ENCODE measurements around the gene UBE2D1.

UBE2D1 gene

DNA sequence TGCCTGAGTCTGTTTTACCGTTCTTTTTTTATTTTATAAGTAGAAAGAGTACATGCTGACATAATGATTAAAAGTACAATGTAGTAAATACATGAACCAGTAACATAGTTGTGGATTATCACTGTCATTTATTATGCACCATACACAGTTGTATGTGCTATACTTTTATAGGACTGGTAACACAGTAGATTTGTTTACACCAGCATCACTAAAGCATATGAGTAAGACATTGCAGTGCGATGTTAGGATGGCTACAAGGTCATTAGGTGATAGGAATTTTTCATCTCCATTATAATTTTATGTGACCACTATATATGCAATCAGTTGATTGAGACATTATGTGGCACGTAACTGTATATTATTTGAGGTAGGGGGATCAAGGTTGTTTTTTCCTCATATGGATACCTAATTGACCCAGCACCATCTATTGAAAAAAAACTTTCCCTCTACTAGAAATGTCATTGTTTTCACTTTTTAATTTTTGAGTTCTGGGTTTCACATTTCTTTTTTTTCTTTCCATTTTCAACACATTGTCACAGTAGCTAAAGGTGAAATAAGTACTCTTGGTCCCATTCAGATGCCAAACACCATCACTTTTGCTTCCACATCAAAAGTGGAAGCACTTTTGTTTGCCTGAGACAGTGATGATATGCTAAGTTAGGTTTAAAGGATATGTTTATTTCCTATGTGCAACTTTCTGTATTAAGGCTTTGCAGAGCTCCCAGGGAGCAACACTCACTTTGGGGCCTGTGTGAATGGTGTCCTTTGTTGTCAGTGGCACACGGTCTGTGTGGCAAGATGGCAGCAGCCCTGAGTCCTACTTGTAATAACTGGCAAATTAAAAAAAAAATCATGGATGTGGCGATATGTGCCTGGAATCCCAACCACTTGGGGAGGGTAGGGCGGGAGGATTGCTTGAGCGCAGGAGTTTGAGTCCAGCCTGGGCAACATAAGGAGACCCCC is 17.1 kb downstream of the UBE2D1 start:
- no peak overlapping the region for H3K9ac ChIP-seq (ENCODE audit: insufficient read length, low read depth)
- no peaks in the 10 kb centered on the region for H3K9me3 ChIP-seq (ENCODE audit: insufficient read depth, low read length)
- H3K27me3 ChIP-seq (ENCODE audit: insufficient read depth, insufficient read length) = no peaks in the 10 kb centered on the region
- H3K4me3 ChIP-seq (ENCODE audit: insufficient read length, low read depth) = no peak overlapping the region
- no peak for DNase-seq (ENCODE audit: low read depth, low spot score)
- no peaks in the 10 kb centered on the region for H3K36me3 ChIP-seq (ENCODE audit: insufficient read depth, insufficient read length, low read length)
- TF ChIP-seq ZNF274 (IDR thresholded peaks at IDR 0.05; ENCODE audit: low read depth, low read length) (no peak), SUZ12 (IDR thresholded peaks at IDR 0.05; ENCODE audit: extremely low read depth, insufficient read depth, insufficient read length) (no peak), YY1 (IDR thresholded peaks at IDR 0.05; ENCODE audit: insufficient read depth, insufficient read length) (no peak)
- H3K4me1 ChIP-seq (ENCODE audit: insufficient read depth, insufficient read length) = no peaks in the 10 kb centered on the region

DNA sequence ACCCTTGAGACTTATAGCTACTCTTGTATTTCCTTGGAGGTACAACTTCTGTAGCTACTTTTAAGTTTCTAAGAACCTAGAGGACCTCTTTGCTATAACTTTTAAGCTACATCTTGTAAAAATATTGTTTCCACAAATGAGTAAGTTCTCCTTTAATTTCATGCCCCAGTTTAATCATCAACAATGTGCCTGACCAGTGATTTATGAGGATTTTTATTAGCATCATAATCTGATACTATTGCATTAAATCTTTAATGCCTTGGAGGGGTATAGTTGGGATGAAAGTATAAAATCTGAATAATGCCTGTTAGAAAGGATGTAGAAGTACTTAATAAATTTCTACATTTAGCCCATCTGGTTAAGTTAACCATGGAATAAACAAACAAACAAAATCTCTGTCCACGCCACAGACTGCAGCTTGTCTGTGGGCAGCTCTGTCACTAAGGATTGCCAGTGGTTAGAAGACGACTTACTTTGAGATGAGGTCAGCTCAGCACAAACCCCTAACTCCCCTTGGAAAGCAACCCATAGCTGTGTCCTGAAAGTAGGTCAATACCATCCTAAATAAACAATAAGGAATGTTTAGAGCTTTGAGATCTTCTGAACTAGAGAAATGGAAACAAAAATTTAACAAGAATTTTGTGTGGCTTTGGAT is 18.3 kb downstream of the UBE2D1 start:
- H3K9ac ChIP-seq (ENCODE audit: insufficient read length, low read depth) = no peak overlapping the region
- TF ChIP-seq ZNF274 (IDR thresholded peaks at IDR 0.05; ENCODE audit: low read depth, low read length) (no peak), SUZ12 (IDR thresholded peaks at IDR 0.05; ENCODE audit: extremely low read depth, insufficient read depth, insufficient read length) (no peak), YY1 (IDR thresholded peaks at IDR 0.05; ENCODE audit: insufficient read depth, insufficient read length) (no peak)
- no peaks in the 10 kb centered on the region for H3K4me1 ChIP-seq (ENCODE audit: insufficient read depth, insufficient read length)
- no peak for DNase-seq (ENCODE audit: low read depth, low spot score)
- no peaks in the 10 kb centered on the region for H3K9me3 ChIP-seq (ENCODE audit: insufficient read depth, low read length)
- no peaks in the 10 kb centered on the region for H3K27me3 ChIP-seq (ENCODE audit: insufficient read depth, insufficient read length)
- no peaks in the 10 kb centered on the region for H3K36me3 ChIP-seq (ENCODE audit: insufficient read depth, insufficient read length, low read length)
- no peak overlapping the region for H3K4me3 ChIP-seq (ENCODE audit: insufficient read length, low read depth)

DNA sequence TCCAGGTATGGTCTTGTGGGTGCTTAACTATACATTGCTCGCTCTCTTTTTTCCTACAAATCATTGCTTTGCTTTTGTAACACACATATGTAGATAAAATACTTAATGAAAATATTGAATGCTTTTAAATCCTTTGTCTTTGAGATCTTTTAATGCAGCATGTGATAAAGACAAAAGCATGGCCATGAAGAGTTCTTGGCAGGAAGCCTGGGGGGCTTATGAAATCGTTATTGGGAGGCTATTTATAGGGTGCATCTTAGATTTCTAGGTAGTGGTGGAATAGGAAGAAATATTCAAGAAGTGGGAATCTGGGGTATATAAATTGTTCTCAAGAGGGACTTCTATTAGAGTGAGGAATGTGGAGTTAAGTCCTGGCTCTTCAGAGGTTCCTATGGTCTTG is 21.9 kb downstream of the UBE2D1 start:
- no peak for TF ChIP-seq SUZ12 (IDR thresholded peaks at IDR 0.05; ENCODE audit: extremely low read depth, insufficient read depth, insufficient read length)
- no peak for TF ChIP-seq ZNF274 (IDR thresholded peaks at IDR 0.05; ENCODE audit: low read depth, low read length)
- TF ChIP-seq YY1 (IDR thresholded peaks at IDR 0.05; ENCODE audit: insufficient read depth, insufficient read length) = no peak
- Histone ChIP-seq H3K27me3 (ENCODE audit: insufficient read depth, insufficient read length) (no peaks in the 10 kb centered on the region), H3K9me3 (ENCODE audit: insufficient read depth, low read length) (no peaks in the 10 kb centered on the region), H3K9ac (ENCODE audit: insufficient read length, low read depth) (no peak overlapping the region), H3K4me1 (ENCODE audit: insufficient read depth, insufficient read length) (no peaks in the 10 kb centered on the region), H3K4me3 (ENCODE audit: insufficient read length, low read depth) (no peak overlapping the region), H3K36me3 (ENCODE audit: insufficient read depth, insufficient read length, low read length) (no peaks in the 10 kb centered on the region)
- DNase-seq (ENCODE audit: low read depth, low spot score) = no peak

DNA sequence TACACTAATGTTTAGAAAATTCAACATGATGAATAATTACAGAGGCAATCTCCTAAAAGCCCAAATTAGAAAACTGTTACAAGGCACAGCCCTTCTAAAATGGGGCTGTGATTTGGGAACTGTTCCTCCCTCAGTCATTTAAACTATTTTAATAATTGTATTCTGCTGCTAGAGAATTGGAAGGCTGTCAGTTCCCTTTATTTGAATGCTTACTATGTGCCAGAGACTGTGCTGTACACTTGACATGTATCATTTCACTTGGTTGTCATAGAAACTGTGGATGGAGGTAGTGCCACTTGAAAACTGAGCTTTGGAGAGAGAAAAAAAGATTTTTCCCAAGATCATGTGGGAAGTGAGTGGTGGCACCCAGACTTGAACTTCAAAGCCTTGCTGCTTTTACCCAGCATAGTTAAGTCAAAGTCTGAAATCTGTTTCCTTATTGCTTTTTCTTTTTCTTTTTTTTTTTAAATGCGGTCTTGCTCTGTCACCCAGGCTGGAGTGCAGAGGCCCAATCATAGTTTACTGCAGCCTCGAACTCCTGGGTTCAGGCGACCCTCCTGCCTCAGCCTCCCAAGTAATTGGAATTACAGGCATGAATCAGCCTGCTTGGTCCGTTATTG is 23.6 kb downstream of the UBE2D1 start:
- Histone ChIP-seq H3K36me3 (ENCODE audit: insufficient read depth, insufficient read length, low read length) (no peaks in the 10 kb centered on the region), H3K9ac (ENCODE audit: insufficient read length, low read depth) (no peak overlapping the region), H3K9me3 (ENCODE audit: insufficient read depth, low read length) (no peaks in the 10 kb centered on the region), H3K4me1 (ENCODE audit: insufficient read depth, insufficient read length) (no peaks in the 10 kb centered on the region), H3K4me3 (ENCODE audit: insufficient read length, low read depth) (no peak overlapping the region), H3K27me3 (ENCODE audit: insufficient read depth, insufficient read length) (no peaks in the 10 kb centered on the region)
- TF ChIP-seq SUZ12 (IDR thresholded peaks at IDR 0.05; ENCODE audit: extremely low read depth, insufficient read depth, insufficient read length) (no peak), ZNF274 (IDR thresholded peaks at IDR 0.05; ENCODE audit: low read depth, low read length) (no peak), YY1 (IDR thresholded peaks at IDR 0.05; ENCODE audit: insufficient read depth, insufficient read length) (no peak)
- DNase-seq (ENCODE audit: low read depth, low spot score) = no peak

DNA sequence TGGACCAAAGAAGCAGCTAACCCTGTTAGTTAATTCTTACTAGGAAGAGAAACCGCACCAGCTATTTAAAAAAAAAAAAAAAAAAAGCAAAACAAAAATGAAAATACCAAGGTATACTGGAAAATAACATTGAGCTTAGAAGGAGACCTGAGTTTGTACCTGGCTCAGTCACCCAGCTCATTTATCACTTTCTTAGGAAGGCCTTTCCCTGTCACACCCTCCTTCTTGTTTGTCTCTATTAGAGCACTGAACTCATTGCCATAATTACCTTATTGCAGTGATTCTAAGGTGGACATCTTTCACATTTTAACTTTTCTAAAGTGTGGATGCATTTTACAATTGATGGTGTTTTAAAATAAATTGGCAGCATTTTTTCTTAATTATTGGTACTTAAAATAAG is 24.1 kb downstream of the UBE2D1 start:
- Histone ChIP-seq H3K36me3 (ENCODE audit: insufficient read depth, insufficient read length, low read length) (no peaks in the 10 kb centered on the region), H3K9me3 (ENCODE audit: insufficient read depth, low read length) (no peaks in the 10 kb centered on the region), H3K4me1 (ENCODE audit: insufficient read depth, insufficient read length) (no peaks in the 10 kb centered on the region), H3K4me3 (ENCODE audit: insufficient read length, low read depth) (no peak overlapping the region), H3K27me3 (ENCODE audit: insufficient read depth, insufficient read length) (no peaks in the 10 kb centered on the region), H3K9ac (ENCODE audit: insufficient read length, low read depth) (no peak overlapping the region)
- no peak for DNase-seq (ENCODE audit: low read depth, low spot score)
- TF ChIP-seq ZNF274 (IDR thresholded peaks at IDR 0.05; ENCODE audit: low read depth, low read length) = no peak
- no peak for TF ChIP-seq YY1 (IDR thresholded peaks at IDR 0.05; ENCODE audit: insufficient read depth, insufficient read length)

DNA sequence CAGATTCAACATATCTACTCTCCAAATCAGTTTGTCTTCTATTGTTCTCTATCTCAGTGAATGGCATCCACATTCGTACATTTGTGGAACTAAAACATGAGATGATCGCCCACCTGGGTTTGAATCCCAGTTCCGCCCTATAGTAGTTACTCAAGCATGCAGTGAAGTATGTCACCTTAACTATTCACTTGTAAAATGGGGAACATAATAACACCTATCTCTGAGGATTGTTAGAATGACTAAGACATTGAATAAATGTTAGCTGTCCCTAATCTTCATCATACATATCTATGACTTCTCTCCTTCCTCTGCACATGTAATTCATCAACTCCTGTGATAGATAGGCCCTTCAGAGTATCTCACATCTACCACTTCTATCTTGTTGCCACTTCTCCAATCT is 24.7 kb downstream of the UBE2D1 start:
- H3K27me3 ChIP-seq (ENCODE audit: insufficient read depth, insufficient read length) = no peaks in the 10 kb centered on the region
- no peaks in the 10 kb centered on the region for H3K9me3 ChIP-seq (ENCODE audit: insufficient read depth, low read length)
- TF ChIP-seq ZNF274 (IDR thresholded peaks at IDR 0.05; ENCODE audit: low read depth, low read length) = no peak
- no peak for TF ChIP-seq YY1 (IDR thresholded peaks at IDR 0.05; ENCODE audit: insufficient read depth, insufficient read length)
- TF ChIP-seq SUZ12 (IDR thresholded peaks at IDR 0.05; ENCODE audit: extremely low read depth, insufficient read depth, insufficient read length) = no peak
- no peak overlapping the region for H3K9ac ChIP-seq (ENCODE audit: insufficient read length, low read depth)
- no peak for DNase-seq (ENCODE audit: low read depth, low spot score)
- no peaks in the 10 kb centered on the region for H3K4me1 ChIP-seq (ENCODE audit: insufficient read depth, insufficient read length)
- H3K36me3 ChIP-seq (ENCODE audit: insufficient read depth, insufficient read length, low read length) = no peaks in the 10 kb centered on the region
- no peak overlapping the region for H3K4me3 ChIP-seq (ENCODE audit: insufficient read length, low read depth)

Measured in NT2/D1 (cell line).